ENCODE measurements around the gene SIK3.
"Not testable (repeated sequence)": the region's sequence is repeated elsewhere in the genome, so short reads cannot be mapped to it uniquely, and the experiment has no call there.

Gene SIK3

DNA sequence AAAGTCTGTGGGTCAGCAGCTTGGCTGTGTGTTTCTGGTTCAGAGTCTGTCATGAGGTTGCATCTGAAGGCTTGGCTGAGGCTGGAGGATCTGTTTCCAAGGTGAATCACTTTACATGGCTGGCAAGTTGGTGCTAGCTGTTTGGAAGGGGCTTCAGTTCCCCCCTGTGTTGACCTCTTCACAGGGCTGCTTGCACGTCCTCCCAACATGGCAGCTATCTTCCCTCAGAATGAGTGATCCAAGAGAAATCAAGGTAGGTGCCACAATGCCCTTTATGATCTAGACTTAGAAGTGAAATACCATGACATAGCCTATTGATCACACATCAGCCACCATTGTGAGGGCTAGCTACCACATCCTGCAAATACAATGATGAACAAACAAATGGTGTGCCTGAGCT, 285.1 kb downstream of the SIK3 start:
- DNase-seq: no peak

DNA sequence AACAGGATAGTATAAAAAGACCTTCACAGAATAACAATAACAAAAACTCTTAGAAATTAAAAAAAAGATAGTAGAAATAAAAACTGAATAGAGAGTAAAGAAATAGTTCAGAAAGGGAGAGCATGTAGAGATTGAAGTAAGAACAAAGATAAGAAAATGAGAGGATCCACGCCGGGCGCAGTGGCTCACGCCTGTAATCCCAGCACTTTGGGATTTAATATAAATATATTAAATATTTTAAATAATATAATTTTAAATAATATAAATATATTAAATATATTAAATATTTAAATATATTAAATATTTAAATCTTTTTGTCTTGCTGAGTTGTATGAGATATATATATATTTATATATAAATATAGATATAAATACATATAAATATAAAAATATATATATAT, 286.1 kb downstream of the SIK3 start:
- DNase-seq: no peak

GRCh38 chr11:116811194-116811593, 287.0 kb downstream of the SIK3 start:
- DNase-seq: no peak

DNA sequence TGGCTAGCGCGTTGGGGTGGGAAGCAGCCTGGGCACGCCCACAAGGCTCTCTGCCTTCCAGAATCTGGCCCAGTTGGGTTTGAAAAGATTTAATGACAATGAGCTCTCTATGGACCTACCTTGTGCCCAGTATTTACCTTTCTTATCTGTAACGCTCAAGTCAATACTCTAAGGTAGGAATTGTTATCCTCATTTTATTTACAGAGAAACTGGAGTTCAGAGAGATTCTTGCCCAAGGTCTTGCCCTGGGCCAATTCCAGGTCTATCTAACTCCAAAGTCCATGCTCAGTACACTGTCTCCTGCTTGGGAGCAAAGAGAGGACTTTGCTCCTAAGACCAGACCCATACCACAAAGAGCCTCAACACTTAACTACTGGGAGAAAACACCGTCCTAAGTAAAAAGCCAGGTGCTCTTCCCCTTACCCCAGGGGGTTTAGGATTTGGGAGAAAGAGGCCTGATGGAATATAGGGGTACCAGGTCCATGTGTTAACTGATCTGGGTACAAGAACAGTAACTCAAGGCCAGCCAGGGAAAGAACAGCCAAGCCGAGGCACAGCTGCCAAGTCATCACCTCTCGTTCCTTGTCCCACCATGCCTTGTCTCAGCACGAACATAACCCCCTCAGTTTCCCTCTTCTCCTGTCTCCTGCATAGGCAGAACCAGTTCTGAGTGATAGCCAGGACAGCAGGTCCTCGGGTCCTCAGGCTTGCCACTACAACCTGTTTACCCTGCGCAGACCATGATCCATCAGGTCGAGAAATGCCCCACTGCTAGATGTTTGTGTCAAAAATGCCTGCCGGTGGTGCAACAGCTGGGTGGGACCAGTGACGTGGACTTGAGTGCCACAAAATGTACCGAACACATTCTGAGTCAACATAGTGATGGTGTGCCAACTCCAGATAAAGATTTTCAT, 289.7 kb downstream of the SIK3 start:
- no peak for DNase-seq

- no peak for DNase-seq
Observed at GRCh38 chr11:116807601-116808261, 290.5 kb downstream of the SIK3 start.

DNA sequence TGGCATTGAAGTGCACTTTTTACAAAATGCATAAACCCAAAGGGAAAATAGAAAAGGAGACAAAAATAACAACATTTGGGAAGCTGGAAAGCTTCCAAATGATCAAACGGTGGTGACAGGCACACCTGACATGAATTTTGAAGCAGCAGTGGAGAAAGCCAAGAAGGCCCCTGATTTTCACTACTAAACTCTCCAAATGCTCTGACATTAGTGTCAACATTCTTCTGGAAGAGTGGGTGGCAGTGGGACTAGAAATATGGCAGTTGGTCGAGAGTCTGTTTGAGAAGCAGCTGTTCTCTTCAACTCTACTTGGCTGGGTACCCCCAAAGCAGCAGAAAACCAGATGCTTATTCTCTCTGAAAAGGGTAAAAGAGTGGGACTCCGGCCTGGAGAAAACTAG, 294.2 kb downstream of the SIK3 start:
- no peak for DNase-seq

- not testable (repeated sequence) for DNase-seq
Observed at GRCh38 chr11:116801662-116802061, 296.6 kb downstream of the SIK3 start.

DNA sequence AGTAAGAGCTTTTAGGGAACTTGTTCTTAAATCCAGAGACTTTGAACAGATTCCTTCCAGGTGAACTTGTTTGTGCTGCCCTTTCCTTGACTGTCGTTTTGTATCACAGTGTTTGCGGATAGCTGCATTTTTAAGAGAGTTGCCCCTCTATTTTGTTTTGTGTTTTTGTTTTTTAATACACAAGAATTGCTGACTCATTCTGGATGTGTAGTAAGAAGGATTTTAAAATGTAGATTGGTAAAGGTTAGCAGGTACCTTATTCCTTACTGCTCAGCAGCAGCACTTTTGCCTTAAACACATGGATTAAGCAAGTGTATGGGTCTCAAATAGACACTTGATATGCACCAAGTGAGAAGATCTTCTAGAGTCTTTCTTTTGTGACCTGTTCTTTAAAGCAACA, 297.6 kb downstream of the SIK3 start:
- DNase-seq: no peak

GRCh38 chr11:116798368-116798767, 299.9 kb downstream of the SIK3 start:
- no peak for DNase-seq

DNA sequence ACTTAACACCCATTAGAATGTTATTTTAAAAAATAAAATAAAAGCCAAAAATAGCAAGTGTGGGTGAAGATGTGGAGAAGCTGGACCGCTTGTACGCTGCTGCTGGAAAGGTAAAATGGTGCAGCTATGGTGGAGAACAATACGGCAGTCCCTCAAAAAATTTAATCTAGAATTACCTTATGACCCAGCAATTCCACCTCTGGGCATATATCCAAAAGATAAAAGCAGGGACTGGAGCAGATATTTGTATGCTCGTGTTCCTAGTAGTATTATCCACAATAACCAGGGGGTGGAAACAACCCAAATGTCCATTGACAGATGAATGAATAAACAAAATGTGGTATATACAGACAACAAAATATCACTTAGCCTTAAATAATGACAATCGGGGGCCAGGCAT, 300.4 kb downstream of the SIK3 start:
- no peak for DNase-seq

DNA sequence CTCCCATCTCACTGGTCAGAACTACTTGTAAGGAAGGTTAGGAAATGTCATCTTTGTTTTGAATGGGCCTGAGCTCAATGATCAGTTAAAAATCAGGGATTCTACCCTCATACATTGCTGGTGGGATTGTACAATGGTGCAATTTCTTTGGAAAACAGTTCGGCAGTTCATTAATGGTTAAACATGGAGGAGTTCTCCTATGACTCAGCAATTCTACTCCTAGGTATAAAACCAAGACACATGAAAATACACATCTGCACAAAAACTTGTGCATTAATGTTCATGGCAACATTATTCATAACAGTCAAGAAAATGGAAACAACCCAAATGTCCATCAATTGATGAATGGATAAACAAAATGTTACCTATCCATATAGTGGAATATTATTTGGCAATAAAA, 301.7 kb downstream of the SIK3 start:
- no peak for DNase-seq

DNA sequence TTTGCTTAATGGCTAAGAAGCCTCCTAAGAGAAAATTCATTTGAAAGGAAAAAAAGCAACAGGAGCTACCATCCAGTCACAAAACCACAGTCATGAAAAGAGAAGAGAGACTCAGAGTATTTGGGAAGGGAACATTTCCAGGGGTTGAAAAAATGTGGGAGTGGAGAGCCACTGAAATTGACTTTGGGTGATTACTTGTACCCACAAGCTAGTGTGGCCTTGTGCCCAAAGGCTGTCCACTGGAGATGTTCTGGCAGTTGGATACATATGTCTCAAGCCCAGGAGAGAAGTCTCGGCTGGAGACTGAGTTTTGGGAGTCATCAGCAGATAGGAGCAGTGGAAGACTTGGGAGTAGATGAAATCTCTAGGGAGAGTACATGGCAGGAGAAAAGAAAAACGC, 303.4 kb downstream of the SIK3 start:
- DNase-seq: no peak

GRCh38 chr11:116793772-116794097, 304.5 kb downstream of the SIK3 start:
- no peak for DNase-seq
